UCSD-AML1 (cell line): ENCODE data around the gene GTF2H2.
"Not testable (repeated sequence)": the region's sequence is repeated elsewhere in the genome, so short reads cannot be mapped to it uniquely, and the experiment has no call there.

Experiments used
- DNase-seq: peaks from one replicate; lab custom pipeline; 2025; ENCODE audit not compliant: unreplicated experiment; lab: John Stamatoyannopoulos, UW

GTF2H2 gene

DNA sequence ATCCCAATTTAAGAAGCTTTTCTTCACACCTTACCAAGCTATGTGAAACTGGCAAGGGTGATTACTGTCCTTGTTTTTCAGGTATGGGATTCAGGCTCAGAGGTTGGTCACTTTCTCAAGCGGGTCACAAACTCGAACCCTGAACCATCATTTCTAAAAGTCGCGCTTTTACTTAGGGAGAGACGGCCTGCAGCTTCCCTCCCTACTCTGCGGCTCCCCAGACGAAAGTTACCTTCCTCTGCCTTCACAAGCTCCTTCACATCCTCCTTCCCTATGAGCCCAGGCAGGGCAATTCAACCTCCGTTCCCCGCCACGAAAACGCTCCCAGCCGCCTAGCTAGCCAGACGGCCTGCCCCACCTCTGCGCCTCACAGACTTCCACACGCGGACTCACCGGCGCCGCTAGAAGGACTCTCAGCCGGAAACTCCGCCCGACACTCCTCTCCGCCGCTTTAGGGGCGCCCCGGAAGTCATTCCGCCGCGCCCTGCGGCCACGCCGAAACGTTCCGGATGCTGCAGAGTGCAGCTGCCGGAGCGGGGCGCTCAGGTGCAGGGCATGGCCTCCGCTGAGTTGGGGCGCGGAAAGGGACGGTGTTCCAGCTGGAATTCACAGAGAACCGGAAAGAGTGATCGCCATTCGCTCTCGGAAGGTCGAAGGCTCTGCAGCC, at the start of gene GTF2H2:
TSS of gene GTF2H2 (minus strand) at position 415 of the 667 bp plus-strand sequence. CDS start 4,913 bp downstream, outside the sequence.
- DNase-seq: not testable (repeated sequence)

GRCh38 chr5:71109730-71110275, 42.3 kb upstream of the GTF2H2 start:
- not testable (repeated sequence) for DNase-seq

- DNase-seq: not testable (repeated sequence)
Observed at GRCh38 chr5:71099996-71100395, 32.5 kb upstream of the GTF2H2 start.

- not testable (repeated sequence) for DNase-seq
Observed at GRCh38 chr5:71097930-71098203, 30.4 kb upstream of the GTF2H2 start.

DNA sequence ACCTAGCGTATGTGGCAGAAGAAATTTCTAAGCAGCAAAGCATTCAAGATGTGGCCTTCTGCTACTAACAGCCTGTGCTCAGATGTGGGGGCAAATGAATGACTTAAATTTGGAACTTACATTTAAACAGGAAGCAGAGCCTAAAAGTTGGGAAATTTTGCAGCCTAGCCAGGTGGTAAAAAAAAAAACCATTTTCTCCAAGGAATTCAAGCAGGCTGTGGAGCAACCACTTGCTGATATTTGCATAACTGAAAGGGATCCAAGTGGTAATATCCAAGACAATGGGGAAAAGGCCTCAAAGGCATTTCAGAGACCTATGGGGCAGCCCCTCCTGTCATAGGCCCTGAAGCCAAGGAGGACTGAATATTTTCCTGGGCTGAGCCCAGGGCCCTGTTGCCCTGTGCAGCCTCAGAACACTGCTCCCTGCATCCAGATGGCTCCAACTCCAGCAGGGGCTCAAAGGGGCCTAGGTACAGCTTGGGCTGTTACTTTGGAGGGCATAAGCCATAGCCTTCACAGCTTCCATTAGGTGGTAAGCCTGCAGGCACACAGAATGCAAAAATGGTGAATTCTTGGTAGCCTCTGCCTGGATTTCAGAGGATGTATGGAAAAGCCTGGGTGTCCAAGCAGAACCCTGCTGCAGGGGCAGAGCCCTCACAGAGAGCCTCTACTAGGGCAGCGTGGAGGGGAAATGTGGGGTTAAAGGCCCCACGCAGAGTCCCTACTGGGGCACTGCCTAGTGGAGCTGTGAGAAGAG, 29.9 kb upstream of the GTF2H2 start:
- not testable (repeated sequence) for DNase-seq

GRCh38 chr5:71089773-71090172, 22.3 kb upstream of the GTF2H2 start:
- not testable (repeated sequence) for DNase-seq

DNA sequence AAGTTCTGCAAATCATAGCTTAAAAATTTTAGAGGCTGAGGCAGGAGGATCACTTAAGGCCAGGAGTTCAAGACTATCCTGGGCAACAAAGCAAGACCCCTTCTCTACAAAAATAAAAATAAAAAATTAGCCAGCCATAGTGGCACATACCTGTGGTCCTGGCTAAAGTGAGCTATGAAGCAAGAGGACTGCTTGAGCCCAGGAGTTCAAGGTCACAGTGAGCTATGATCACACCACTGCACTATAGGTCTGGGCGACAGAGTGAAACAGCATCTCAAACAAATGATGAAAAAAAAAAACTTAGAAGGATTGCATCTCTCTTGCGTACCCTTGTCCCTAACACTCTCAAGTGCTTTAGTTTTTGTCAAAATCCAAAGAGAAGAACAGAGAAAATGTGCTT, 21.3 kb upstream of the GTF2H2 start:
- not testable (repeated sequence) for DNase-seq

- DNase-seq: not testable (repeated sequence)
Observed at GRCh38 chr5:71086145-71086544, 18.7 kb upstream of the GTF2H2 start.

GRCh38 chr5:71084280-71085063, 17.0 kb upstream of the GTF2H2 start:
- DNase-seq: not testable (repeated sequence)

DNA sequence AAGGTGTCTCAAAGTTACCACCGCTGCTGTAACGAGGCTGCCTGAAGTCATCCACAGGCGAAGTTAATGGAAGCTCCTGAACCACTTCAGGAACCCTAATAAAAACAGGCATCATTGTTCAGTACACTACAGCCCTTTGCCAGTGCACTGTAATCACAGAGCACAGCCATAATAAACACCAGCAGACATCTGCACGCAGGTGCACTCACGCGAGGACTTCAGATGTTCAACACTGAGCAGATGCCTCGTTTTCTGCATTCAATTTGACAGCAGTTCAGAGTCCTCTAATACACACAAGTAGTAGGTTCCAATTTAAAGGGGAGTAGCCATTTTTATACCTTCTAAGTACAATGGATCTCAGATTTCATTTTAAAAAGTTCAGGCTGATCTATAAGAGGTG, 15.4 kb upstream of the GTF2H2 start:
- DNase-seq: not testable (repeated sequence)

DNA sequence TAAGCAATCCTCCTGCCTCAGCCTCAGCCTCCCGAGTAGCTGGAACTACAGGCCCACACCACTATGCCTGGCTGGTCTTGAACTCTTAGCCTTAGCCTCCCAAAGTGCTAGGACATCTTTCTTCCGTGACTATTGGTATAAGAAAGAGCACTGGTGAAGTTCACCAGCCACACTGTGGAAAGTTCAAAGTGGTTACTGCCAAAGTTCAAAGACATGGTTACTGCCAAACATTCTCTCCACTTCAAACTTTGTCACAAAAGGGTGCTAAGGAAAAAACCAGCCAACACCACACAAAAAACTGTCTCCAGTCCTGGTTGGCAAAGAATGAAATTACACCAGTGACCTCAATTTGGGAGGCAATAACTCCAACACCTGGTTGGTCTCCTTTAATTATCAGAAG, 14.9 kb upstream of the GTF2H2 start:
- DNase-seq: not testable (repeated sequence)

GRCh38 chr5:71061322-71061721, 6.2 kb downstream of the GTF2H2 start:
- not testable (repeated sequence) for DNase-seq

DNA sequence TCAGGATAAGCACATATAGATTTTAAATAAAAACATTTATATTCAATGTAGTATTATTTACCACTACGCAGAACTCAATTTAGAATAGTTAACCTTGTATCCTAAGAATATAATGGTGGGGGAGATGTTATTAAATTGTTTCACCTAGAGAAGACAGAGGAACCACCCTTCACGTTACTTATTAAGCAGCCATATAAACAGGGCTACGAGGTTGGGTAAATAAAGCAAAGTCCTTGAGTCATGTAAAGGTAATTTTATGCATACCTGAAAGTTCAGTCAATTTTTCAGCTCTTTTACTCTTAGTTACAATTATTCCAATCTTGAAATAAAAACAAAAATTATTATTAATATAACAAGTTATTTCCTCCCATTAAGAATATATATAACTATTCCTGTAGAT, 8.1 kb downstream of the GTF2H2 start:
- DNase-seq: not testable (repeated sequence)

GRCh38 chr5:71044808-71045207, 22.7 kb downstream of the GTF2H2 start:
- DNase-seq: not testable (repeated sequence)

GRCh38 chr5:71044128-71044527, 23.3 kb downstream of the GTF2H2 start:
- not testable (repeated sequence) for DNase-seq

GRCh38 chr5:71031046-71031776, 36.3 kb downstream of the GTF2H2 start:
- DNase-seq: not testable (repeated sequence)

DNA sequence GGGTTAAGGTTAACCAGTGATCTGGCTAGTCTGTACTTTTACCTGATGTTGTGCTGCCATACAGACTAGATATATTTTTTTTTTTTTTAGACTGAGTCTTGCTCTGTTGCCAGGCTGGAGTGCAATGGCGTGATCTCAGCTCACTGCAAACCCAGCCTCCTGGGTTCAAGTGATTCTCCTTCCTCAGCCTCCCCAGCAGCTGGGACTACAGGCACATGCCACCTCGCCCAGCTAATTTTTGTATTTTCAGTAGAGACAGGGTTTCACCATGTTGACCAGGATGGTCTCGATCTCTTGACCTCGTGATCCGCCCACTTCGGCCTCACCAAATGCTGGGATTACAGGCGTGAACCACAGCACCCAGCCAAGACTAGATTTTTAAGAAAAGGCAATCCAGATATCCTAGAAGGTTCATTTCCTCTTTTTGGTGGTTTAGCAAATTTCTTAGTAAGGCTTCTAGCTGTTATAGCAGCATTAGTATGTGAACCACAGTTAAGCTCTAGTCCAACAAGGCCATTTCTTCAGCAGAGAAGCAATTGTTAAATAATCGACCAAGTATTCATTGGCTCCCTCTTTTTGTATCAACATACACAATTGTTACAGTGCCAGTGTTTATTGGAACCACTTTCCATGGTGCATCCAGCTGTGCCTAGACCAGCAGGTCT, 42.1 kb downstream of the GTF2H2 start, which contains the start of gene NAIP:
TSS of gene NAIP (minus strand) at position 51 of the 665 bp plus-strand sequence. CDS start 12,424 bp downstream, outside the sequence.
- DNase-seq: not testable (repeated sequence)

GRCh38 chr5:71020643-71021042, 46.8 kb downstream of the GTF2H2 start:
- not testable (repeated sequence) for DNase-seq

DNA sequence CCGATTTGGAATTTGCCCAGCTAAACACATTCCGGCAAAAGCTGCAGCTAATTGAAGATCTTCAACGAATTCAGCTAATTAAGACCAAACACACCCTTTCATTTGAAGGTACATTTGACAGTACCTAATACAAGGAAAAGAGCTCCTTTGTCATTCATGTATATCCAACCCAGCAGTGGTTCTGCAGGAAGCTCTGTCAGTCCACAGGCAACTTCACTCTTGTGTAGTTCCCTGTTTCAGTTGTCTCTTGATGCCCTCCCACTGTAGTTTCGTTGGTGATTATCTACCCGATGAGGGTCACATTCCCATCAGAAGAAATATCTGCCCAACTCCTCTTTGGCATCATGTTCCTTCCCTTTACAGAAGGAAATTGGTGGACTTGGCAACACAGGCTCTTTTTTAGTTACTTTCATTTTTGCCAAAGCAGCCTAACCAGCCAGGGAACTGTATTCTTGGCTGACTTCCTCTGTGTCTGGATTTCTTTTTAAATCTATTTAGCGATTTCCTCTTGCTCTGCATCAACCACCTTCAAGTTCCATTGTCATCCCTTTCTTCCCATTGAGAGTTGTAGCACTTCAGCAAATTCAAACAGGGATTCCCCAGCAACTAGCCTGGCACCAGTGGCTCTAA, 49.0 kb downstream of the GTF2H2 start:
- DNase-seq: not testable (repeated sequence)
